Vagina (tissue), 2 donors: Measurements from ENCODE around the gene NUDT14. TPM values are rescaled to one million over a fixed set of nuclear protein-coding genes. Genes with fewer than 3 reads are reported as not detected.

Experiments
- DNase-seq, 2 donors: peaks; one replicate each; pipeline ENCODE4 v3.0.0-alpha.2; 2017; ENCODE audit errors: extremely low spot score in 2 of 2
- H3K27ac ChIP-seq: fragments of 200-600 bp; sonication (generic); one replicate; pipeline ENCODE4 v1.5.1; 2019
- H3K27me3 ChIP-seq: fragments of 200-600 bp; sonication (generic); one replicate; pipeline ENCODE4 v1.5.1; 2019
- H3K36me3 ChIP-seq, 2 donors: fragments of 200-600 bp; sonication (generic); one replicate each; pipeline ENCODE4 v1.5.1; 2017 to 2019
- H3K4me1 ChIP-seq: fragments of 200-600 bp; sonication (generic); one replicate; pipeline ENCODE4 v1.5.1; 2019
- H3K4me3 ChIP-seq, 2 donors: fragments of 200-600 bp; sonication (generic); 1 replicate in 1 of 2; 2 replicates in 1 of 2; pipeline ENCODE4 v1.5.1; 2016 to 2019
- H3K9me3 ChIP-seq: fragments of 200-600 bp; sonication (generic); one replicate; pipeline ENCODE4 v1.5.1; 2019
- POLR2A ChIP-seq, 2 donors: fragments of 450-650 bp; IDR thresholded peaks; one replicate each; pipeline ENCODE4 v1.6.1; 2017; ENCODE audit warnings: antibody characterized with exemption in 2 of 2, mild to moderate bottlenecking in 2 of 2, moderate library complexity in 2 of 2
- POLR2AphosphoS5 ChIP-seq, 2 donors: sonication (generic); formaldehyde crosslinking; IDR thresholded peaks; one replicate each; pipeline ENCODE4 v1.9.0; 2017; ENCODE audit warnings: antibody characterized with exemption in 2 of 2, mild to moderate bottlenecking in 2 of 2, low read depth in 1 of 2; ENCODE audit not compliant: insufficient read depth in 1 of 2
- intact Hi-C: fragments of 100-400 bp; cut with DNase I; formaldehyde crosslinking; loops from one replicate; pipeline ENCODE4 v1.15.1; 2023
- total RNA-seq: library from RNA; depleted of rRNA; stranded (reverse); fragments of >200 nt; gene quantifications from one replicate; pipeline ENCODE4 v1.2.3, GENCODE V29; 2016
- TF ChIP-seq, protein P1 (sequence below), 3 experiments: fragments of 450-650 bp in 2 of 3; fragments of 200-600 bp in 1 of 3; sonication (generic) in 1 of 3; IDR thresholded peaks; one replicate each; pipeline ENCODE4 v1.5.1; 2017 to 2019; ENCODE audit warnings: antibody characterized with exemption in 3 of 3, mild to moderate bottlenecking in 2 of 3, moderate library complexity in 2 of 3

The NUDT14 gene
- total RNA-seq, 1 donor from 2014 or later, result 11.0 TPM

DNA sequence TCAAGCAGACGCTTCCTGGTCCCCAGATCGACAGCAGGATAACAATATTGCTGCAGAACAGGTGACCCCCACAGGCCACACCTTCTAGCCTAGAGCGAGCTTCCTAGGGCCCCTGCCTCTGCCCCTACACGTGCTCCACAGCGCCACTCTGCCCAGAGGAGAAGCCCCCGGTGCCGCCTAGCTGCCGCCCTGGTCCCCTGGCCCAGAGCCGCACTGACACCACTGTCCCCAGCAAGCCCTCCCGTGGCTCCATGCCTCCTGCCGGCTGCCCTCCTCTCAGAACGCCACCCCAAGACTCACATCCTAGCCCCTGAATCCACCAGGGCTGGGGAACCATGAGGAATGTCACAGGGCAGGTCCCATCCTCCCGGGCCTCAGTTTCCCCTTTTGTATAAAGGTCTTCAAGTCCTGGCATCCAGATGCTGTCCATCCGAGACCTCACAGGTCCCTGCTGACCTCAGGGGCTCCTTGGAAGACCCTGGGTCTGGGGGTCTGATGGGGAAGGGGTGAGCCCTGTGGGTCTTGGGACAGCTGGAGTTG lies 43.6 kb downstream of the NUDT14 start:
- intact Hi-C loops, result no loop called here
- Histone ChIP-seq H3K27me3 (no peaks in the 10 kb centered on the region), H3K4me3 (no peak overlapping the region), H3K27ac (no peak overlapping the region), H3K36me3 (no peaks in the 10 kb centered on the region), H3K9me3 (no peaks in the 10 kb centered on the region), H3K4me1 (no peaks in the 10 kb centered on the region)
- no peak for DNase-seq
- TF ChIP-seq, protein P1, sequence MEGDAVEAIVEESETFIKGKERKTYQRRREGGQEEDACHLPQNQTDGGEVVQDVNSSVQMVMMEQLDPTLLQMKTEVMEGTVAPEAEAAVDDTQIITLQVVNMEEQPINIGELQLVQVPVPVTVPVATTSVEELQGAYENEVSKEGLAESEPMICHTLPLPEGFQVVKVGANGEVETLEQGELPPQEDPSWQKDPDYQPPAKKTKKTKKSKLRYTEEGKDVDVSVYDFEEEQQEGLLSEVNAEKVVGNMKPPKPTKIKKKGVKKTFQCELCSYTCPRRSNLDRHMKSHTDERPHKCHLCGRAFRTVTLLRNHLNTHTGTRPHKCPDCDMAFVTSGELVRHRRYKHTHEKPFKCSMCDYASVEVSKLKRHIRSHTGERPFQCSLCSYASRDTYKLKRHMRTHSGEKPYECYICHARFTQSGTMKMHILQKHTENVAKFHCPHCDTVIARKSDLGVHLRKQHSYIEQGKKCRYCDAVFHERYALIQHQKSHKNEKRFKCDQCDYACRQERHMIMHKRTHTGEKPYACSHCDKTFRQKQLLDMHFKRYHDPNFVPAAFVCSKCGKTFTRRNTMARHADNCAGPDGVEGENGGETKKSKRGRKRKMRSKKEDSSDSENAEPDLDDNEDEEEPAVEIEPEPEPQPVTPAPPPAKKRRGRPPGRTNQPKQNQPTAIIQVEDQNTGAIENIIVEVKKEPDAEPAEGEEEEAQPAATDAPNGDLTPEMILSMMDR (IDR thresholded peaks at IDR 0.05), result no peak
- no peak for TF ChIP-seq POLR2AphosphoS5 (IDR thresholded peaks at IDR 0.05; ENCODE audit: insufficient read depth in 1 of 2, low read depth in 1 of 2)

DNA sequence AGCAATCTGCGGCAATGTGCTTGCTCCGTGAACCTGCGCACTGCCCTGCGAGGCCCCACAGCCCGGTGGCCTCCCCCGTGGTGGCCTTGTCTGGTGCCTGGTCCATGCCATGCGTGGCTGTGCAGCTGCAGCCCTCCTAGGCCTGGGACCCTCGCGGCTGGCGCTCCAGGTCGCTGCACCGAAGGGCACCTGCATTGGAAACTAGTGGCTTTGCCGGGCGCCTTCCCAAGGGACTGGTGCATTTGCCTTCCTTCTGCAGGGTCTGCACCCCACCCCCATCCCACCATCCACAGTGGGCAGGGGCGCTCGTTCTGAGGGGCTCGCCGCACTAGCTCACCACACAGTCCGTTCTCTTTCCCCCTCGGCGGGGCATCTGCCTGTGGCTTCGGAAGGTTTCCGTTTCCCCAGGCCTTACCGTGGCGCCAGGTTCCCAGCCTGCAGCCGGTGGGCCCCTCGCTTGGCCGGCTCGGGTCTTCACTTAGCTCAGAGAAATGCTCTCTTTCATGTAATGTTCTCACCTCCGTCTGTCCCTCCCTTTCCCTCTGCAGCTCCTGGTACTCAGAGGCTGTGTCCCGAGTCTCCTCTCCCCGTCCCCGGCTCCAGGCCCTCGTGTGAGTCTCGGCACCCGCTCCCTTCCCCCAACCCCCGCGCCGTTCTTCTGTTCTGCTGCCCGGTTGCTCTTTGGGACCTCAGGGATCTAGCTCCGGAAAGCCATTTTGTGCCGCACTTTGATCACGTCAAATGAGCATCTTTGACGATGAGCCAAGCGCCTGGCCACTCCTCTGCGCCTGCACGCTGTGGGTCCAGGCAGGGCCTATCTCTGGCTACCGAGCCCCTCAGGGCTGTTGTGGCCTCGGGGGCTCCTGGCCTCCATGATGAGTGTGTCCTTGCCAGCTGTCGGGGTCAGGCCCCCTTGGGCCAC lies 44.5 kb downstream of the NUDT14 start:
- Histone ChIP-seq H3K27ac (no peak overlapping the region), H3K9me3 (peaks cover 6% of the 10 kb centered on the region), H3K4me3 (no peak overlapping the region), H3K4me1 (no peaks in the 10 kb centered on the region), H3K36me3 (no peaks in the 10 kb centered on the region), H3K27me3 (no peaks in the 10 kb centered on the region)
- no peak for DNase-seq
- intact Hi-C loops, result no loop called here
- TF ChIP-seq, protein P1 (IDR thresholded peaks at IDR 0.05), result no peak
- TF ChIP-seq POLR2A (IDR thresholded peaks at IDR 0.05) (no peak), POLR2AphosphoS5 (IDR thresholded peaks at IDR 0.05; ENCODE audit: insufficient read depth in 1 of 2, low read depth in 1 of 2) (no peak)

DNA sequence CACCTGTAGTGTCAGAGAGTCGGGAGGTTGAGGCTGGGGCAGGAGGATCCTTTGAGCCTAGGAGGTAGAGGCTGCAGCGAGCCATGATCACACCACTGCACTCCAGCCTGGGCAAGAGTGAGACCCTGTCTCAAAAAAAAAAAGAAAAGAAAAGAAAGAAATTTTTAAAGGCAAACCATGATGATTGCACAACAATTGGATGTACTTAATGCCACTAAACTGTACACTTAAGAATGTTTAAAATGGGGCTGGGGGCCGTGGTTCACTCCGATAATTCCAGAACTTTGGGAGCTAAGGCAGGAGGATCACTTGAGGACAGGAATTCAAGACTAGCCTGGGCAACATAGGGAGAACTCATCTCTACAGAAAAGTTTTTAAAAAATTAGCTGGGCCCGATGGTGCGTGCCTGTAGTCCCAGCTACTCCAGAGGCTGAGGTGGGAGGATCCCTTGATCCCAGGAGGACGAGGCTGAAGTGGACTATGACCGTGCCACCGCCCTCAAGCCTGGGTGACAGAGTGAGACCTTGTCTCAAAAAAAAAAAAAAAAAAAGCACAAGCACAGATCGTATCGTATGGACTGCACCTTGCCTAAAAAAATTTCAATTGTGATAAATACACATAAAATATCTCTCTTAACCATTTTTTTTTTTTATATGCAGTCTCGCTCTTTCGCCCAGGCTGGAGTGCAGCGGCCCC lies 45.3 kb downstream of the NUDT14 start:
- intact Hi-C loops, result no loop called here
- Histone ChIP-seq H3K9me3 (peaks cover 12% of the 10 kb centered on the region), H3K4me1 (no peaks in the 10 kb centered on the region), H3K27ac (no peak overlapping the region), H3K36me3 (no peaks in the 10 kb centered on the region), H3K27me3 (no peaks in the 10 kb centered on the region), H3K4me3 (no peak overlapping the region)
- DNase-seq, result no peak
- TF ChIP-seq POLR2AphosphoS5 (IDR thresholded peaks at IDR 0.05; ENCODE audit: insufficient read depth in 1 of 2, low read depth in 1 of 2) (no peak), POLR2A (IDR thresholded peaks at IDR 0.05) (no peak)
- TF ChIP-seq, protein P1 (IDR thresholded peaks at IDR 0.05), result no peak

DNA sequence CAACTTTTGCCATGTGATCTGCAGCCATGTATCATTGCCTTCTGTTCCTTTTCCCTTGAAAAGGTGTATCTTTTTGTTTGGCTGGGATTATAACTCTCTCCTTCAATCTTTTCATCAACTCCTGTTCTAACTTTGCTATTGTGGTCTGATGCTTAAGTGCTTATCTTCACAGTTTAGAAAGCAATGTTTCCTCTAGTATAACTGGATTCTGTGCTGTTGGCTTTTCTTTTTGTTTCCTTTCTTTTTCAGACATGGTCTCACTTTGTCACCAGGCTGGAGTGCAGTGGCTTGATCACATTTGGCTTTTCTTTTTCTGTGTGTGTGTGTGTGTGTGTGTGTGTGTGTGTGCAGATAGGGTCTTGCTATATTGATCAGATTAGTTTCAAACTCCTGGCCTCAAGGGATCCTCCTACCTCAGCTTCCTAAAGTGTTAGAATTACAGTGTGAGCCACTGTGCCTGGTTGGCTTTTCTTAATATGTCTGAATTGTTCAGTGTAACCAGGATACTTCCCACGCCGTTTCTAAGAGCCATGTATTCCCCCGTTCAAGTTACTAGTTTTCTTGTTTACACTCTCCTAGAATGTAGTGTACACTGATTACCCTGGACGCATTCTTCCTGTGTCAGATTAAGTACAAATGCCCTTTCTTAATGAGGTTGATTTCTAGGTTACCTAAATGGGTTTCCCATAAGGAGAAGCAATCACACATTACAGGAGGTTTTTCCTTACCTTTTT lies 48.0 kb downstream of the NUDT14 start:
- intact Hi-C loops, result no loop called here
- Histone ChIP-seq H3K27ac (no peak overlapping the region), H3K36me3 (no peaks in the 10 kb centered on the region), H3K27me3 (no peaks in the 10 kb centered on the region), H3K4me3 (no peak overlapping the region), H3K4me1 (no peaks in the 10 kb centered on the region), H3K9me3 (peaks cover 12% of the 10 kb centered on the region)
- DNase-seq, result no peak
- TF ChIP-seq, protein P1 (IDR thresholded peaks at IDR 0.05), result no peak
- no peak for TF ChIP-seq POLR2A (IDR thresholded peaks at IDR 0.05)
- no peak for TF ChIP-seq POLR2AphosphoS5 (IDR thresholded peaks at IDR 0.05; ENCODE audit: insufficient read depth in 1 of 2, low read depth in 1 of 2)
